CD4-positive, alpha-beta T cell treated with Interleukin-10 for 1 hour (primary cell): ENCODE data around the gene BATF2.
"Not testable (repeated sequence)": the region's sequence is repeated elsewhere in the genome, so short reads cannot be mapped to it uniquely, and the experiment has no call there.

Experiments
- DNase-seq: peaks from one replicate; pipeline ENCODE4 v3.0.0-alpha.2; 2020

BATF2 gene

DNA sequence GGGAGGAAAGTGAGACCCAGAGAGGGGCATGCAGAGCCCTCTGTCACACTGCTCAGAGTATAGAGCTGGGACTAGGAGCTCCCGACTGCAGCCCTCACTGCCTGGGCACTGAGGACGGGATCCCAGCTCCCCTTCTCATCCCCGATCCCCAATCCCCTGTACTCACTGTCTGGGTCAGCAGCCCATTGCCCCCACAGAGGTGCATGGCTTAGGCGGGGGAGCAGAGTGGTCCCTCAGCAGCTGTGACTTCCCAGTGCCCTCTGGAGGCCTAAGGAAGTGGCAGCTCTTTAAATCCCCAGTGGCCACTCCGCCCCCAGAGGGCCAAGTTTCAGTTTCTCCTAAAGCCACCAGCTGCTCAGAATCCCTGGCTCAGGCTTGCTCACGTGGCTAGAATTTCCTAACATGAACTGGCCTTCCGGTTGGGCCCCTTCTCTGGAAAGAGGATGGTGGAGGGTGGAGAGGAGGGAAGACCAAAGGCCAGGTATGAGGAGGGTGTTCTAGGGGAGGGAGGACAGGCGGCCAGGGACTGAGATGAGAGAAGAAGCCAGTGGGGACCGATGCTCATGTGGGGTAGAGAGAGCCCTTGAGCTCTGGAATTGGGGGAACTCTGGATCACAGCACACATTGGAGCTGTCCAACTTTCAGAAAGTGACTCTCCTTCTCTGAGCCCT is at the start of gene BATF2:
BATF2 (minus strand) TSS at position 262 of the 671 bp plus-strand sequence; CDS start at position 205, 57 bp downstream.
- no peak for DNase-seq

GRCh38 chr11:65045728-65046127 is 49.0 kb upstream of the BATF2 start:
- DNase-seq: no peak

DNA sequence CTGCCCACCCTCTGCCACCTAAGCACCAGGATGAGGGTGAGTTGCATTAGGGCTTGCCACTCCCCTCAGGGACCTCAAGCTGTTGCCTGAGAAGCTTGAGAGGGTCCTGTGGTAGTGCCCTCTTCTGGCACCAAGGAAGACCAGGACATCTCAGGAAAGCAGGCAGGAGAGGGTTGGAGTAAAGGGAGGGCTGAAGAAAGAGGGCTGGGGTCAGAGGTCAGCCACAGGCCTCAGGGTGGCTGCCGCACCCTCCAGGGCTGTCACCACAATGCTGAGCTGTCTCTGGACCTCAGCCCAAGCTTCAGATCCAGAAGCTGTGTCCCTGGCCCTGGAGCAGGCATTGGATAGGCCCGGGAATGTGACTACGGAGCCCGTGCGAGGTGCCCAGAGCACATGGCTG is 48.3 kb upstream of the BATF2 start:
- no peak for DNase-seq

GRCh38 chr11:65043881-65044501 is 47.2 kb upstream of the BATF2 start:
- DNase-seq: no peak

GRCh38 chr11:65042891-65043290 is 46.1 kb upstream of the BATF2 start:
- no peak for DNase-seq

DNA sequence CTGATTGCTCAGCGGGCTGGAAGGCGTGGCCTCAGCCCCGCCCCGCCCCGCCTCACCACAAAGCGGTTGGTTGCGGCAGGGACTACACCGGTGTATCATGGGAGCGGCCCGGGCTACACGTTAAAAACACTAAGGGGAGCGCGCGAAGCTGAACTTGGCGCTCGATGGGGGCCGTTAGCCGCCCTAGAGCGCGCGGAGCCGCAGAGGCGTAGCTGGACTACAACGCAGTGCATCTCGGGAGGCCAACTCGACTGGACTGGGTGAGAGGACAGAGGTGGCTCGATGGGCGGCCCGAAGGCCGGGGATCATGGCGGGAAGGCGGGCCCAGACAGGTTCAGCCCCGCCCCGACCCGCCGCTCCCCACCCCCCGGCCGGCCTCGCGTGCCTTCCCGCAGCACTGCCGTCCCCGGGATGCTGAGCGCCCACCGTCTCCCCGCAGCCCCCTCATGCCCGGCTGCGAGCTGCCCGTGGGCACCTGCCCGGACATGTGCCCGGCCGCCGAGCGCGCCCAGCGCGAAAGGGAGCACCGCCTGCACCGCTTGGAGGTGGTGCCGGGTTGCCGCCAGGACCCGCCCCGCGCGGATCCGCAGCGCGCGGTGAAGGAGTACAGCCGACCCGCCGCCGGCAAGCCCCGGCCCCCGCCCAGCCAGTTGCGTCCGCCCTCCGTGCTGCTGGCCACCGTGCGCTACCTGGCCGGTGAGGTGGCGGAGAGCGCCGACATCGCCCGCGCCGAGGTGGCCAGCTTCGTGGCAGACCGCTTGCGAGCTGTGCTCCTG is 44.3 kb upstream of the BATF2 start, which contains the start of gene SAC3D1:
SAC3D1 (plus strand) TSS at position 364 of the 776 bp plus-strand sequence; CDS start at position 447, 83 bp downstream.
- DNase-seq: peak; percentile 91

DNA sequence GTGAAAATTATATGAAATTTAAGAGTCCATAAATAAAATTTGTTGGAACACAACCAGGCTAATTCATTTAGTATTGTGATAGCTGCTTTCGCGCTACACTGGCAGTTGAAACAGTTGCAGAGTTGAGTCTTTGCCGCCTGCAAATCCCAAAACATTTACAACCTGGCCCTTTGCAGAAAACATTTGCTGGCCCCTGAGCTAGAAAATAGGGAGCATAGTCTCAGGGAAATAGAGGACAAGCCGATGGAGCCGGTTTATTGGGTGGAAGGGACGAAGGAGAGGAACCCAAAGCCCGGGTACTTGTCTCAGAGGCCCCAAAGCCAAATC is 43.7 kb upstream of the BATF2 start:
- DNase-seq: no peak

GRCh38 chr11:65036931-65037330 is 40.2 kb upstream of the BATF2 start:
- DNase-seq: no peak

DNA sequence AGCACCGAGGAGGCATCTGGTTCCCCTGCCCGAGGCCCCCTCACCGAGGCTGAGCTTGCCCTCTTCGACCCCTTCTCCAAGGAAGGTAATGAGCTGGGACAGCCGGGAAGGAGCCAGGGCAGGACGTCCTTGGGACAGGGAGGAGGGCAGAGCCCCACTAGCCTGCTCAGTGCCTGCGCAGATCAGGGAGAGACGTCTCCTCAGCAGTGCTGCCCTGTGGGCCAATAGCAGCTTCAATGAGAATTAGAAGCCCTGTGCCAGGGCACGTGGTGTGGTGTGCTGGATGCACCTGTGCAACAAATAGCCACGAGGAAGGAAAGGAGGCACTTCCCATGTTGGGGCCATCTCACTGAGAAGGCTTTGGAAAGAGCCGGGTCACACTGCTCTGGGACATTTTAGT is 38.8 kb upstream of the BATF2 start:
- no peak for DNase-seq

DNA sequence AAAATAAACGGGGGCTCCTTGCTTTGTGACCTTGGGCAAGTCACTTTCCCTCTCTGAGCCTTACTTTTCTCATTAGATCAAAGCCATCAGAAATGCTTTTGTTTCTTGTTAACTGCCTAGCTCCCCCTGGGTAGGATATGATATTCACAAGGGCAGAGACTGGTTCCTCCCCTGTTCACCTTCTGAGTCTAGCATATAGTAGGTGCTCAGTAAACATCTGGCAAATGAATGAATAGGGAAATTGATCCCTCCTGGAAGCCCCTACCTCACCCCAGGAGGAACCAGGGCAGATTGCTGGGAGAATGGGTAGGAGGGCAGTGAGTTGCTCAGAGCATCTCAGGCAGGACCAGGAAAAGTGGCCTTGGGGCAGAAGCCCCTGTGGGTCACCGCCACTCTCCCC is 37.7 kb upstream of the BATF2 start:
- DNase-seq: no peak

DNA sequence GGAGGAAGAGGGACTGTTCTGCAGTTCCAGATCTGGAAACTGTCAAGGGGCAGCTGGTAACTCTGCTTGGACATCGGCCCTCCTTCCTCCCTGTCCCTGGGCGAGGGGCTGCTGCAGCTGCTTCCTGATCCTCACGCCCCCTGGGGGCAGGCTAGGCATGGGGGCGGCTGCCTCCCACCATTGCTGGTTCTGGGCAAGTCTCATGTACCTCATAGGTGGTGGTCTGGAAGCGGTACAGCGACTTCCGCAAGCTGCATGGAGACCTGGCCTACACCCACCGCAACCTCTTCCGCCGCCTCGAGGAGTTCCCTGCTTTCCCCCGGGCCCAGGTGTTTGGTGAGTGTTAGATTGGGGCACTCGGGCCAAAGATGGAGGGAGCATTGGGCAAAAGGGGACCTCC is 35.4 kb upstream of the BATF2 start:
- no peak for DNase-seq

- peak; percentile 97 for DNase-seq
Observed at GRCh38 chr11:65027213-65028067, 30.7 kb upstream of the BATF2 start, which contains the start of gene SNX15. TSS of gene SNX15 (plus strand) at chr11:65027439. CDS start at chr11:65027538, 99 bp downstream.

- no peak for DNase-seq
Observed at GRCh38 chr11:65026810-65027209, 30.0 kb upstream of the BATF2 start.

GRCh38 chr11:65023502-65023901 is 26.7 kb upstream of the BATF2 start:
- not testable (repeated sequence) for DNase-seq

DNA sequence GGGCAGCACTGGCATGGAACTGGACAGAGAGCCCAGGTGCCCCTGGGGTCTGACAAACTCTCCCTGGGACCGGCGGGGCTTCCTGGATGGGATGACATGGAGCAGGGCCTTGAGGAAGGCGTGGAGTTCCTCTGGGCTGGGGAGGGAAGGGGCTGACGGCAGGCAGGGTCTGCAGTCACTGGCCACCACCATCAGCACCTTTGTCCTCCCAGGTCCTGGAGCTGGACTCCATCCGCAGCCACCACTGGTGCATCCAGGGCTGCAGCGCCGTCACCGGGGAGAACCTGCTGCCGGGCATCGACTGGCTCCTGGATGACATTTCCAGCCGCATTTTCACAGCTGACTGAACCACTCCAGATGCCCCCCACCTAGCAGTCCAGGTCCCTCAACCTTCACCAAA is 24.7 kb upstream of the BATF2 start:
- DNase-seq: no peak

DNA sequence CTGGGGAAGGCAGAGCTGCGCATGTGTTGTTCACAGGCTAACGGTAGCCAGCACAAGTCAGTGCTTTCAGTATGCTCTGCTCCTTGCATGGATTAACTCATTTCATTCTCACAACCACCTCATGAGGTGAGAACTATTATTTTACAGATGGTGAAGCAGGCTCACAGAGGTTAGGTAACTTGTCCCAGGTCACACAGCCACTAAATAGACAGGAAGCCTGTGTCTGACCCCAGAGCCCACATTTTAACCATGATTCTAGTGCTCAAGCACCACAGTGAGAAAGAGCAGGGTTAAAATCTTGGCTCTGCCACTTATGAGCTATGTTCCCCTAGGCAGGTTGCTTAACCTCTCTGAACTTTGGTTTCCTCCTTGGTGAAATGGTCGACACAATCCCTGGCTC is 24.2 kb upstream of the BATF2 start:
- DNase-seq: no peak

- DNase-seq: no peak
Observed at GRCh38 chr11:65019824-65020223, 23.1 kb upstream of the BATF2 start.

DNA sequence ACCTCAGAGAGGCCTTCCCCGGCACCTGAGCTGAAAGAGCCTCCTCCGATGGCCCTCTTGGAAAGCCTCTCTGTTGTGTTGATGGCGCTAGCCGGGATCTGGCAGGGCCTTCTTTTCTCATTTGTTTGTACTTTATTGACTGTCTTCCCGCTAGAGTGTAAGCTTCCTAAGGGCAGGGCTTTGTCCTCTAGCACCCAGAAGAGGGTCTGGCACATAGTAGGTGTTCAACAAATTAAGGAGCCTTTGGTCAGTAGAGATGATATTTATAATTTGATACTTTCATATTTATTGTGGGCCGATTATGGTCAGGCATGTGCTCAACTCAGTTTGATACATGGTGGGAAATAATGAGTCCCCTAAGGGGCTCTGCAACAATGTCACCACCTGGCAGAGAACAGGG is 21.2 kb upstream of the BATF2 start:
- no peak for DNase-seq

DNA sequence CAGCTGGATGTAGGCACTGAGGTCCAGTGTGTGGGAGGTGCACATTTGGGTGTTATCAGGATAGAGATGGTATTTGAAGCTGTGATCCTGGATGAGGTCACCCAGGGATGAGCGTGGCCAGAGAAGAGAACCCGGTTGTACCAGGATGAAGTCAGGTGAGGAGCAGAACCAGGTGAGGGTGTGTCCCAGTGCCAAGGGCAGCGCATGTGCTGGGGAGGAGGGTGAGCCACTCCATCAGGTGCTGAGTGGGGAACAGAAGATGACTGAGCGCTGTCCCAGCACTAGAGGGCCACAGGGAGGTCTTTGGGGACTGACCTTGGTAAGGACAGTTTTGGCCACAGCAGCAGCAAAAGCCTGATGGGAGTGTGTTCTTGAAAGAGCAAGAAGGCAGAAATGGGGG is 19.9 kb upstream of the BATF2 start:
- DNase-seq: no peak

DNA sequence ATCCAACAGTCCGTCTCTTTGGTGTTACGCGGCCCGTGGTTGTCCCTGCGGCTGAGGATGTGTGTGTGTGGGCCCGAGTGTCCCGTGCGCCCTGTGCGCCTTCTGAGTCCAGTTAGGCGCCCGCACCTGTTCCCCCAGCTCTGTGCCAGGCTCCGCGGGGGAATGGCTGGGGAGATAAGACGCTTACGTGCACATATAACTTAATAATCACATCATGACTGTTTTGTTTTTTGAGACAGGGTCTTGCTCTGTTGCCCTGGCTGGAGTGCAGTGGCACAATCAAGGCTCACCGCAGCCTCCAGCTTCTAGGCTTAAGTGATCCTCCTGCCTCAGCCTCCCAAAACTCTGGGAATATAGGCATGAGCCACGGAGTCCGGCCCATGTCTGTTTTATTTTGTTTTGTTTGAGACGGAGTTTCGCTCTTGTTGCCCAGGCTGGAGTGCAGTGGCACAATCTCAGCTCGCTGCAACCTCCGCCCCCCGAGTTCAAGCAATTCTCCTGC is 18.0 kb upstream of the BATF2 start:
- no peak for DNase-seq

- DNase-seq: peak; percentile 89
Observed at GRCh38 chr11:65013888-65014725, 17.3 kb upstream of the BATF2 start, which contains the start of gene ARL2. TSS of gene ARL2 (plus strand) at chr11:65014160. CDS start at chr11:65014208, 48 bp downstream.
